HG03159 (cell line): ENCODE results near the gene NCDN.

ENCODE experiments used
- ATAC-seq: cut with Tn5 transposase; IDR thresholded peaks from one replicate; pipeline ENCODE4 v1.9.1; 2021; ENCODE audit warnings: mild to moderate bottlenecking, moderate library complexity; ENCODE audit not compliant: unreplicated experiment

Gene NCDN, protein sequence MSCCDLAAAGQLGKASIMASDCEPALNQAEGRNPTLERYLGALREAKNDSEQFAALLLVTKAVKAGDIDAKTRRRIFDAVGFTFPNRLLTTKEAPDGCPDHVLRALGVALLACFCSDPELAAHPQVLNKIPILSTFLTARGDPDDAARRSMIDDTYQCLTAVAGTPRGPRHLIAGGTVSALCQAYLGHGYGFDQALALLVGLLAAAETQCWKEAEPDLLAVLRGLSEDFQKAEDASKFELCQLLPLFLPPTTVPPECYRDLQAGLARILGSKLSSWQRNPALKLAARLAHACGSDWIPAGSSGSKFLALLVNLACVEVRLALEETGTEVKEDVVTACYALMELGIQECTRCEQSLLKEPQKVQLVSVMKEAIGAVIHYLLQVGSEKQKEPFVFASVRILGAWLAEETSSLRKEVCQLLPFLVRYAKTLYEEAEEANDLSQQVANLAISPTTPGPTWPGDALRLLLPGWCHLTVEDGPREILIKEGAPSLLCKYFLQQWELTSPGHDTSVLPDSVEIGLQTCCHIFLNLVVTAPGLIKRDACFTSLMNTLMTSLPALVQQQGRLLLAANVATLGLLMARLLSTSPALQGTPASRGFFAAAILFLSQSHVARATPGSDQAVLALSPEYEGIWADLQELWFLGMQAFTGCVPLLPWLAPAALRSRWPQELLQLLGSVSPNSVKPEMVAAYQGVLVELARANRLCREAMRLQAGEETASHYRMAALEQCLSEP

GRCh38 chr1:35557611-35558373, at the start of gene NCDN:
TSS of gene NCDN (plus strand) at chr1:35557799. CDS start at chr1:35558191, 392 bp downstream.
- ATAC-seq = peak; percentile 80

DNA sequence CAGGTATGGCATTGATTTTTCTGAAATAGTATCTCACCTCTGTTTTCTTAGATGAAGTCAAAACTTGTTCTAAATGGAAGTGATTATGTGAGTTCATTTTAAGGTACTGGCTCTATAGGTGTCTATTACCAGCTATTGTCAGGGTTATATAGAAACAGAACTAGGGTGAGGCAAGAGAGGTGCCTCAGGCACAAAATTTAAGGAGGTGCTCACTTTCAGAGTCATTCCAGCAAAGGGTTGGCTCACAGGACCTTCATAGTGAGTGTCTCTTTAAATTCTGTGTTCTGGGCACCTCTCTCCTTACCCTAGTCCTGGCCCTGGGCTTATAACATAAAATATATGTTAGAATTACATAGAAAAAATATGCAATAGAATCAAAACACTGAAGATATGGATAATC, 49.7 kb upstream of the NCDN start:
- no peak for ATAC-seq

- ATAC-seq = no peak
These were observed 48.0 kb upstream of the NCDN start for GRCh38 chr1:35509558-35509957.

GRCh38 chr1:35511305-35511704, 46.3 kb upstream of the NCDN start:
- ATAC-seq = no peak

DNA sequence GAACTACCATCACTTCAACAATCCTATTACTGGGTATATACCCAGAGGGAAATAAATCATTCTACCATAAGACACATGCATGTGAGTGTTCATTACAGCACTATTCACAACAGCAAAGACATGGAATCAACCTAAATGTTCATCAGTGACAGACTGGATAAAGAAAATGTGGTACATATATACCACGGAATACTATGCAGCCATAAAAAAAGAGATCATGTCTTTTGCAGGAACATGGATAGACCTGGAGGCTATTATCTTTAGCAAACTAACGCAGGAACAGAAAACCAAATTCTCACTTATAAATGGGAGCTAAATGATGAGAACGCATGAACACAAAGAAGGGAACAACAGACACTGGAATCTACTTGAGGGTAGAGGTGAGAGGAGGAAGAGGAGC, 39.4 kb upstream of the NCDN start:
- no peak for ATAC-seq

DNA sequence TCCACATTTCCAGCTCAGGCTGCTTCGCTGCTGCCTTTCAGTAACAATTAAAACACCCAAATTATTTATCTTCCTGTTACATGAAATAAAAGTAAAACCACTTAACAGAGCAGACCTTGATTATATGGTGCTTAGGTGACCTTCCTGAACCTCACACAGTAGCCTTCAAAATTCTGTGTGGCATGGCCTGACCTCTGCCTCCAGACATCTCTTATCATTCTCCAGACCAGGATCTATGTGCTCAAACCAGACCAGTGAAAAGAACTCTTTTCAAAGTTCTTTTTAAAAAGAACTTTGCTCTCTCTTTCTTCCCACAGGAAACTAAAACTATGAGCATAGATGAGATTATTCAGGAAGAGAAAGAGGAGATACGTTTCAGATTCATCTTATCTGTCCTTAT, 38.2 kb upstream of the NCDN start:
- no peak for ATAC-seq

DNA sequence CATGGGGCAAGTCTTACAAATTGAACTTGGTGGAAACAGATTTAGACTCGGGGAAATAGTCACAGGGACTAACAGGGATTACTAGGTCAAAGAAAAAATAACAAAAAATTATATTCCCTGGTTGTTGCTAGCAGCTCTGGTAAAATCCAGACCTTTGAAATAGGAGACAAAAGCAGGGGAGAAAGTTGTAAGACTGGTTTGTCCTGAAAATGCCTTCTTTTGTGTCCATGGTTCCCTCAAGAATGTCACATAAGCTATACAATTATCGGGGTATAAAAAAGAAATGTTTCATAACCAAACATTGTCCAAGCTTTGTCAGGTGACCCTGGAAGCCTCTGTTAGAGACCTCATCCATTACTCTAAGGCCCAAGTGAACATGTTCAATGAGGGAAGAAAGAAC, 33.5 kb upstream of the NCDN start:
- ATAC-seq = no peak

DNA sequence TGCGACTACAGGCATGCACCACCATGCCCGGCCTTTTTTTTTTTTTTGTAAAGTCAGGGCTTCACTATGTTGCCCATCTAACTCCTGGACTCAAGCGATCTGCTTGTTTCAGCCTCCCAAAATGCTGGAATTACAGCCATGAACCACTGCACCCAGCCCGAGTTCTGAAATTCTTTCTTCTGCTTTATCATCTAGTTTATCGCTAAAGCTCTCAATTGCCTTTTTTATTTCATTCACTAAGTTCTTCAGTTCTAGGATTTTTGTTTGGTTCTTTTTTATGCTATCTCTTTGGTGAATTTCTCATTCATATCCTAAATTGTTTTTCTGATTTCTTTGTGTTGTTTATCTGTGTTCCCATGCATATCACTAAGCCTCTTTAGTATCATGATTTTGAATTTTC, 27.4 kb upstream of the NCDN start:
- ATAC-seq = no peak

DNA sequence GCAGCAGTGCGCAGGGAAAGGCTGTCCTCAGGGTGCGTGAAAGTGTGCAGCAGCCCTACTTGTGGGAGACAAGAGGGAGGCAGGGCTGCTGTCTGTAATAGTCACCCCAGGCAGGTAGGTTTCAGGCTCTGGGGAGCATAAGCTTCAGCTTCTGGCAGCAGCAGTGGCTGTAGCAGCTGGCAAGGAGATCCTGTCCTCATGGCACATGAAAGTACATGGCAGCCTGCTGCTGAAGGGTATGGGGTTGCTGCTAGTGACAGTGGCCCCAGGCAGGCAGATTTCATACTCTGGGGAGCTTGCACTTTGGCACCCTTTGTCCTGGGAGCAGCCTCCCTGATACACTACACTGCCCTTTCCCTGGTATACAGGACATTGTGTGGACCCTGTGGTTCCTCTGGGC, 26.7 kb upstream of the NCDN start:
- ATAC-seq = no peak

GRCh38 chr1:35531368-35531767, 26.2 kb upstream of the NCDN start:
- no peak for ATAC-seq

- ATAC-seq = no peak
These were observed 24.9 kb upstream of the NCDN start for GRCh38 chr1:35532497-35533223.

GRCh38 chr1:35533586-35533985, 24.0 kb upstream of the NCDN start:
- ATAC-seq = no peak

GRCh38 chr1:35535243-35535642, 22.4 kb upstream of the NCDN start:
- ATAC-seq = no peak

- no peak for ATAC-seq
These were observed 20.9 kb upstream of the NCDN start for GRCh38 chr1:35536556-35537162.

DNA sequence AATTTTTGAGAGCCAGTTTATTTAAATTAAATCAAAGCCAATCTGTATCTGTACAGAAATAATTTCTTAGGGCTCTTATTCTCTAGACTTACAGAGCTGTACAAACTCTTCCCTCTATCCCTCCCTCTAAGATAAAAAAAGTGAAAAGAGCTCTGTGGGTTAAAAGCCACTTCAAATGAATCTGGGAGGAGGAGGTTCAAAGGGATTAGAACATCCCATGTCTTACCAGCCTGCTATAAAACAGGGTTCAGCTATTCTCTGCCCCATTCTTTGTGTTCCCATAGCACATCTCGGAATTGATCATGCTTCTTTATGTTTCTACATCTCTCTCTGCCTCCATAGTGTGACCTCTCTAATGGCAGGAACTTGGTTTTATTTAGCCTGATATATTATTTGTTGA, 19.8 kb upstream of the NCDN start:
- ATAC-seq = no peak

GRCh38 chr1:35539073-35539823, 18.4 kb upstream of the NCDN start:
- ATAC-seq = no peak

GRCh38 chr1:35539824-35540261, 17.8 kb upstream of the NCDN start:
- no peak for ATAC-seq

- ATAC-seq = no peak
These were observed 12.6 kb upstream of the NCDN start for GRCh38 chr1:35544976-35545375.

- no peak for ATAC-seq
These were observed 11.0 kb upstream of the NCDN start for GRCh38 chr1:35546614-35547013.

DNA sequence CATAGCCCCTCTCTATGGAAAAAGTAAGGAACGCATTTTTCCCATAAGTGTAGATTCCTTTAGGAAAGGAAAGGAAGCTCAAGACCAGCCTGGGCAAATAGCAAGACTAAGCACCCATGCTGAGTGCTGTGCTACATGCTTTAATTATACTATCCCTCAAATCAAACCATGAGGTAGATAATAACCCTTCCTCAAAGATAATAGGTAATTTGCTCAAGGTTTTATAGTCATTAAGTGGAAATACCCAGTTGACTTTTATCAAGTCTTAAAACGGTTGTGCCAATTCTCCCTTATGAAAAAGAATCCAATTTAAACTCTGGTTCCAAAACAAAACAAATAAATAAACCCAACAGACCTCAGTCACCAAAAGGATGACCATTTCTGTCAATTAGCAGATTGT, 3.7 kb upstream of the NCDN start:
- no peak for ATAC-seq
